Activated naive CD4-positive, alpha-beta T cell treated with anti-CD3 and anti-CD28 coated beads for 36 hours (primary cell): Measurements from ENCODE around the gene MRTO4. TPM values are rescaled to one million over a fixed set of nuclear protein-coding genes. Genes with fewer than 3 reads are reported as not detected.
"Not testable (repeated sequence)": the region's sequence is repeated elsewhere in the genome, so short reads cannot be mapped to it uniquely, and the experiment has no call there.

Experiments used
- CTCF ChIA-PET: fragments of 350-600 bp; sonication (Branson Sonifier 250); formaldehyde crosslinking; loops from one replicate; lab custom pipeline; 2021; ENCODE audit warnings: antibody characterized with exemption; lab: Charles Lee
- DNase-seq: peaks from one replicate; pipeline ENCODE4 v3.0.0-alpha.2; 2020
- H3K27ac Mint-ChIP-seq: one replicate; pipeline ENCODE4 v1.8.0; 2021; ENCODE audit warnings: mild to moderate bottlenecking, mixed read lengths
- H3K27me3 Mint-ChIP-seq: one replicate; pipeline ENCODE4 v1.8.0; 2021; ENCODE audit warnings: low read depth, mixed read lengths
- H3K36me3 Mint-ChIP-seq: one replicate; pipeline ENCODE4 v1.8.0; 2021; ENCODE audit warnings: low read depth, mixed read lengths
- H3K4me1 Mint-ChIP-seq: one replicate; pipeline ENCODE4 v1.8.0; 2021; ENCODE audit warnings: low read depth, mixed read lengths
- H3K4me3 Mint-ChIP-seq: one replicate; pipeline ENCODE4 v1.8.0; 2021; ENCODE audit warnings: mild to moderate bottlenecking, moderate library complexity, mixed read lengths
- H3K9me3 Mint-ChIP-seq: one replicate; pipeline ENCODE4 v1.8.0; 2021; ENCODE audit warnings: mixed read lengths
- intact Hi-C: fragments of 100-400 bp; cut with micrococcal nuclease; formaldehyde crosslinking; loops from one replicate; pipeline ENCODE4 v1.15.1; 2023
- total RNA-seq, 2 experiments: library from RNA; stranded (reverse); gene quantifications; one replicate each; pipeline ENCODE4 v1.2.3, GENCODE V29; 2021

MRTO4 gene
- total RNA-seq, 2 experiments from 2014 or later, result 53.2 to 54.3 TPM

GRCh38 chr1:19284881-19285280 is 33.3 kb downstream of the MRTO4 start:
- Mint-ChIP-seq H3K27ac (no peak overlapping the region), H3K9me3 (no peaks in the 10 kb centered on the region), H3K36me3 (no peaks in the 10 kb centered on the region), H3K27me3 (peaks cover 10% of the 10 kb centered on the region), H3K4me3 (no peak overlapping the region), H3K4me1 (peaks cover 6% of the 10 kb centered on the region)
- intact Hi-C loops, result no loop called here
- CTCF ChIA-PET, result no interaction called here
- no peak for DNase-seq

- CTCF ChIA-PET, result not testable (repeated sequence)
These were observed 33.8 kb downstream of the MRTO4 start for GRCh38 chr1:19285366-19285765.

GRCh38 chr1:19285807-19286206 is 34.2 kb downstream of the MRTO4 start:
- H3K4me1 Mint-ChIP-seq, H3K27ac Mint-ChIP-seq, intact Hi-C loops, H3K9me3 Mint-ChIP-seq, CTCF ChIA-PET, H3K4me3 Mint-ChIP-seq, DNase-seq, H3K36me3 Mint-ChIP-seq: not testable (repeated sequence)
- H3K27me3 Mint-ChIP-seq, result peaks cover 11% of the 10 kb centered on the region

More at GRCh38 chr1:19285366-19285765, 33.8 kb downstream of the MRTO4 start:
- H3K27ac Mint-ChIP-seq, H3K4me1 Mint-ChIP-seq, H3K9me3 Mint-ChIP-seq, H3K36me3 Mint-ChIP-seq, intact Hi-C loops, DNase-seq, H3K4me3 Mint-ChIP-seq: not testable (repeated sequence)
- H3K27me3 Mint-ChIP-seq, result peaks cover 11% of the 10 kb centered on the region

GRCh38 chr1:19287436-19288185 is 36.0 kb downstream of the MRTO4 start:
- CTCF ChIA-PET, result interaction anchor here (0.7 kb wide), 1 partner anchor 12 kb away, joined by 3 read pairs; no protein-coding TSS in a partner anchor
- Mint-ChIP-seq H3K4me1 (peaks cover 6% of the 10 kb centered on the region), H3K27me3 (peaks cover 11% of the 10 kb centered on the region), H3K9me3 (no peaks in the 10 kb centered on the region), H3K27ac (no peak overlapping the region), H3K36me3 (peaks cover 1% of the 10 kb centered on the region), H3K4me3 (peak overlapping the region; percentile 55)
- no peak for DNase-seq
- intact Hi-C loops, result no loop called here

- intact Hi-C loops, H3K36me3 Mint-ChIP-seq, H3K27ac Mint-ChIP-seq, H3K4me1 Mint-ChIP-seq, H3K9me3 Mint-ChIP-seq: not testable (repeated sequence)
- Mint-ChIP-seq H3K4me3 (peak within 1 kb of the TSS; percentile 55), H3K27me3 (peaks cover 11% of the 10 kb centered on the region)
- CTCF ChIA-PET, result interaction anchor here (0.6 kb wide), 1 partner anchor 11 kb away, joined by 3 read pairs; no protein-coding TSS in a partner anchor
- DNase-seq, result peak; percentile 58
These were observed 37.0 kb downstream of the MRTO4 start, which contains the start of gene AKR7A3 for GRCh38 chr1:19288324-19289241. AKR7A3 (minus strand) TSS chr1:19288770; CDS start chr1:19288709, 61 bp downstream.

GRCh38 chr1:19289244-19289643 is 37.6 kb downstream of the MRTO4 start:
- intact Hi-C loops, result no loop called here
- peaks cover 6% of the 10 kb centered on the region for H3K4me1 Mint-ChIP-seq
- DNase-seq, result no peak
- H3K9me3 Mint-ChIP-seq, result peaks cover 2% of the 10 kb centered on the region
- peak overlapping the region; percentile 50 for H3K4me3 Mint-ChIP-seq
- H3K27me3 Mint-ChIP-seq, result peaks cover 11% of the 10 kb centered on the region
- no peak overlapping the region for H3K27ac Mint-ChIP-seq
- CTCF ChIA-PET, result no interaction called here
- H3K36me3 Mint-ChIP-seq, result peaks cover 7% of the 10 kb centered on the region

GRCh38 chr1:19294638-19295037 is 43.0 kb downstream of the MRTO4 start:
- Mint-ChIP-seq H3K4me3 (no peak overlapping the region), H3K36me3 (peaks cover 18% of the 10 kb centered on the region), H3K9me3 (peaks cover 23% of the 10 kb centered on the region), H3K27ac (no peak overlapping the region), H3K4me1 (no peaks in the 10 kb centered on the region), H3K27me3 (peaks cover 3% of the 10 kb centered on the region)
- no peak for DNase-seq
- intact Hi-C loops, result no loop called here
- CTCF ChIA-PET, result no interaction called here

GRCh38 chr1:19300211-19300610 is 48.6 kb downstream of the MRTO4 start:
- H3K36me3 Mint-ChIP-seq, result peaks cover 19% of the 10 kb centered on the region
- H3K4me1 Mint-ChIP-seq, result no peaks in the 10 kb centered on the region
- intact Hi-C loops, result no loop called here
- CTCF ChIA-PET, result interaction anchor here (0.5 to 0.6 kb wide), 2 partner anchors 13 to 56 kb away, joined by 3 read pairs; no protein-coding TSS in a partner anchor
- H3K9me3 Mint-ChIP-seq, result peaks cover 12% of the 10 kb centered on the region
- H3K27me3 Mint-ChIP-seq, result no peaks in the 10 kb centered on the region
- H3K4me3 Mint-ChIP-seq, result no peak overlapping the region
- H3K27ac Mint-ChIP-seq, result no peak overlapping the region
- no peak for DNase-seq

- CTCF ChIA-PET, result interaction anchor here (0.6 kb wide), 1 partner anchor 1371 kb away, joined by 5 read pairs; no protein-coding TSS in a partner anchor
- H3K9me3 Mint-ChIP-seq, H3K27ac Mint-ChIP-seq, H3K4me1 Mint-ChIP-seq, H3K4me3 Mint-ChIP-seq, DNase-seq, H3K27me3 Mint-ChIP-seq, intact Hi-C loops: not testable (repeated sequence)
- H3K36me3 Mint-ChIP-seq, result peaks cover 18% of the 10 kb centered on the region
These were observed 52.5 kb downstream of the MRTO4 start for GRCh38 chr1:19304081-19304480.

GRCh38 chr1:19305880-19306279 is 54.3 kb downstream of the MRTO4 start:
- intact Hi-C loops, result no loop called here
- H3K36me3 Mint-ChIP-seq, result peaks cover 18% of the 10 kb centered on the region
- no peak overlapping the region for H3K27ac Mint-ChIP-seq
- no peaks in the 10 kb centered on the region for H3K9me3 Mint-ChIP-seq
- no peak overlapping the region for H3K4me3 Mint-ChIP-seq
- DNase-seq, result no peak
- CTCF ChIA-PET, result interaction anchor here (0.6 kb wide), 1 partner anchor 356 kb away, joined by 4 read pairs; no protein-coding TSS in a partner anchor
- no peaks in the 10 kb centered on the region for H3K27me3 Mint-ChIP-seq
- H3K4me1 Mint-ChIP-seq, result peaks cover 4% of the 10 kb centered on the region

GRCh38 chr1:19306941-19307340 is 55.3 kb downstream of the MRTO4 start:
- DNase-seq, result no peak
- H3K36me3 Mint-ChIP-seq, result peaks cover 18% of the 10 kb centered on the region
- intact Hi-C loops, result no loop called here
- CTCF ChIA-PET, result no interaction called here
- H3K4me1 Mint-ChIP-seq, result peaks cover 8% of the 10 kb centered on the region
- no peaks in the 10 kb centered on the region for H3K9me3 Mint-ChIP-seq
- no peak overlapping the region for H3K27ac Mint-ChIP-seq
- H3K4me3 Mint-ChIP-seq, result no peak overlapping the region
- no peaks in the 10 kb centered on the region for H3K27me3 Mint-ChIP-seq

- CTCF ChIA-PET, result no interaction called here
- H3K4me1 Mint-ChIP-seq, result peaks cover 12% of the 10 kb centered on the region
- intact Hi-C loops, result no loop called here
- H3K4me3 Mint-ChIP-seq, result no peak overlapping the region
- H3K36me3 Mint-ChIP-seq, result peaks cover 18% of the 10 kb centered on the region
- no peak overlapping the region for H3K27ac Mint-ChIP-seq
- DNase-seq, result no peak
- no peaks in the 10 kb centered on the region for H3K9me3 Mint-ChIP-seq
- H3K27me3 Mint-ChIP-seq, result no peaks in the 10 kb centered on the region
These were observed 56.3 kb downstream of the MRTO4 start for GRCh38 chr1:19307794-19308508.
